ENCODE measurements around the gene ELMO1. TPM values are rescaled to one million over a fixed set of nuclear protein-coding genes. Genes with fewer than 3 reads are reported as not detected.

Gene ELMO1
- total RNA-seq, 1 donor from 2014 or later, result 29.4 TPM

DNA sequence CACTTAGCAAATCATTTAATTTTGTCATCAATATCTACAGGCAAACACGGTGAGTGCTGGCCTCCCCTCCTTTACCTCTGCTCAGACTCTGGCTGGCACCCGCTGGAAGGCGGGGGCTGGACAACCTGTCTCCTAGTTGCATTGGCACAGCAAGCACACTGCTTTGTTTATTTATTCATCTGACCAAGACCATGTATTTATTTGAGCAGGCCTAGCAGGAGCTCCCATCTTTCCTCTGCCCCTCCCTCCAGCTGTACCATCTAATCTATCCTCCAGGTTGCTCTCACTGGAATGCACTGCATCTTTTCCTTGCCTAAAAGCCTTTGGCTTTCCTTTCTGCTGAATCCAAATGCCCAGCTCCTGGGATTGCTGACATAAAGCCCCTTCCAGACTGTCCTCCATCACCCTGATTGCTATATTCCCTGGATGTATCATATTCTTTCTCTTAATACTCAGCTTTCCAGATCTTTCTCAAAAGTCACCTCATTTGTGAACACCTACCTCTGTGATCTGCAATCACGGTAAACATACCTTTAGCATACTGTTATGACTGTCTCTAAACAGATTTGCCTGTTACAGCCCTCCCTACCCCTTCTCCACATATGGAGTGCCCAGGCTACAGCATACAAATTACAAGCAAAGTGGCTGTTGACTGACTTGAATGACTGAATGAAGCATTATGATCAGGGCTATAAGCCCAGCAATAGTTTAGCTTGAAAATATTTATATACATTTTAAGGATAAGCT, 9.6 kb downstream of the ELMO1 start:
- Mint-ChIP-seq H3K27ac (no peak overlapping the region), H3K27me3 (peaks cover 12% of the 10 kb centered on the region), H3K4me3 (no peak overlapping the region), H3K36me3 (no peaks in the 10 kb centered on the region), H3K4me1 (ENCODE audit: unreplicated experiment) (peaks cover 22% of the 10 kb centered on the region), H3K9me3 (no peaks in the 10 kb centered on the region)
- DNase-seq (ENCODE audit: extremely low spot score, unreplicated experiment), result no peak
- TF ChIP-seq, protein P1, sequence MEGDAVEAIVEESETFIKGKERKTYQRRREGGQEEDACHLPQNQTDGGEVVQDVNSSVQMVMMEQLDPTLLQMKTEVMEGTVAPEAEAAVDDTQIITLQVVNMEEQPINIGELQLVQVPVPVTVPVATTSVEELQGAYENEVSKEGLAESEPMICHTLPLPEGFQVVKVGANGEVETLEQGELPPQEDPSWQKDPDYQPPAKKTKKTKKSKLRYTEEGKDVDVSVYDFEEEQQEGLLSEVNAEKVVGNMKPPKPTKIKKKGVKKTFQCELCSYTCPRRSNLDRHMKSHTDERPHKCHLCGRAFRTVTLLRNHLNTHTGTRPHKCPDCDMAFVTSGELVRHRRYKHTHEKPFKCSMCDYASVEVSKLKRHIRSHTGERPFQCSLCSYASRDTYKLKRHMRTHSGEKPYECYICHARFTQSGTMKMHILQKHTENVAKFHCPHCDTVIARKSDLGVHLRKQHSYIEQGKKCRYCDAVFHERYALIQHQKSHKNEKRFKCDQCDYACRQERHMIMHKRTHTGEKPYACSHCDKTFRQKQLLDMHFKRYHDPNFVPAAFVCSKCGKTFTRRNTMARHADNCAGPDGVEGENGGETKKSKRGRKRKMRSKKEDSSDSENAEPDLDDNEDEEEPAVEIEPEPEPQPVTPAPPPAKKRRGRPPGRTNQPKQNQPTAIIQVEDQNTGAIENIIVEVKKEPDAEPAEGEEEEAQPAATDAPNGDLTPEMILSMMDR (conservative IDR thresholded peaks at IDR 0.05), result no peak

DNA sequence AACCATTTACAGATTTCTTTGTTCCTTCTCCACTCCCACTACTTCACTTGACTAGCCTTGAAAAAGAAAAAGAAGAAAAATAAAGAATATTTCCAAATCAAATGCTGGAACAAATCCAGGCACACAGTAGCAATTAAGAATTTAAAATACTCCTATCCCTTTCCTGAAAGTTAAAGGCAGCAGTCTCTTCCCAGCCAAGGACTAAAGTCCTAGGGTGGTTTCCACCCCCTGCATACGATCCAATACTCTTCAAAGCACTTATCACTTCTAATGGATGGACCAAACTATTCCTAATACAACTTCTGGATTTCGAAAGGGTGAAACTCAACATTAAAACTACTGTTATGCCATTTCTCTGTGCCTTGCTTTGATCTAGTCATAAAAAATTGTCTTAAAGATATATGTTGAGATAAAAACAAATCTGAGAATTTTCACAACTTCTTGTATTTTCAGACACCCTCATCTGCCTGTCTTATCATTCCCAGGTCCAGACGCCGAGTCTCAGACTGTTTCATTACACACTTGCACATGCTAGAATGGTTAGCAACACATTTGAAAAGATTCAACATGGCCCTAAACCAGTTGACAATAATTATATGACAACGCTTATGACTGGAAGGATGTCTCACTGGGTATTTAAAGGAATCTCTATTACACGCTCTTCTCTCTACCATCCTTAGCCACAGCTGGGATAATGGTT, 13.4 kb downstream of the ELMO1 start:
- no peak overlapping the region for H3K4me3 Mint-ChIP-seq
- peaks cover 3% of the 10 kb centered on the region for H3K27me3 Mint-ChIP-seq
- H3K9me3 Mint-ChIP-seq, result no peaks in the 10 kb centered on the region
- H3K27ac Mint-ChIP-seq, result no peak overlapping the region
- H3K4me1 Mint-ChIP-seq (ENCODE audit: unreplicated experiment), result peaks cover 11% of the 10 kb centered on the region
- TF ChIP-seq, protein P1 (conservative IDR thresholded peaks at IDR 0.05), result no peak
- no peaks in the 10 kb centered on the region for H3K36me3 Mint-ChIP-seq
- DNase-seq (ENCODE audit: extremely low spot score, unreplicated experiment), result no peak

DNA sequence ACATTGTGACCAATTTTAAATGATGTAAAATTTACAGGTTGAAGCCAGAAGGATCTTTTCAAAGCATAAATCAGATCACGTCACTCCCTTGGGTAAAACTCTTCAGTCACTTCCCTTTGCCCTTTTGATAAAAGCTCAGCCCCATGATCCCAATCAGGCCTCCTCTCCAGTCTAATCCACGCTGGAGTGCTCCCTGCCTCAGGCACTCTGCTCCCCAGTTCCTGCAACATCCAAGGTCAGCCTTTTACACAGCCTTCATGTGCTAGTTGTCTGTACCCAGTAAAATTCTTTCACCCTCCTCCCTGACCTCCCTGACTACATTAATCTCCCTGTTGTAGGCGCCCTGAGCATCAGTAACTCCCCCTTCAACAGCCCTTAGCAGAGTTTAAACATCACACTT, 14.1 kb downstream of the ELMO1 start:
- Mint-ChIP-seq H3K27me3 (peaks cover 3% of the 10 kb centered on the region), H3K4me3 (no peak overlapping the region), H3K27ac (no peak overlapping the region), H3K9me3 (no peaks in the 10 kb centered on the region), H3K36me3 (no peaks in the 10 kb centered on the region), H3K4me1 (ENCODE audit: unreplicated experiment) (peaks cover 11% of the 10 kb centered on the region)
- DNase-seq (ENCODE audit: extremely low spot score, unreplicated experiment), result no peak
- TF ChIP-seq, protein P1 (conservative IDR thresholded peaks at IDR 0.05), result no peak

DNA sequence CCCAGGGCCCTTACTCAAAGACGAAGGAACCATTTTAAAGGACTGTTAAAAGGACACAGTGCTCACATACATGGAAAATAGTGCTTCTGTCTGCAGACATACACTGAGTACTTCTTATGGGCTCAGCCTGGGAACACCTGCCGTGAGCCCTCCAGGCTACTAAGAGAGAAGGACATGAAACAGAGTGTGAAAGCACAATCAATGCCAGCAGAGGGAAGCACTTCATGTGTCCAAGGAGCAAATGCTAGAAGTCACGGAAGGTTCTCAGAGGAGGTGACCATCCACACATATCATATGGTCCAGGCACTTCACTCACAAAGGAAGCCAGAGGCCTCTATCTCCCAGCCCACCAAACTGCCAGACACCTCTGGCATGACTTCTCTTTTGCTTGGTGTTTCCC, 15.5 kb downstream of the ELMO1 start:
- TF ChIP-seq, protein P1 (conservative IDR thresholded peaks at IDR 0.05), result no peak
- H3K4me3 Mint-ChIP-seq, result no peak overlapping the region
- H3K4me1 Mint-ChIP-seq (ENCODE audit: unreplicated experiment), result peaks cover 11% of the 10 kb centered on the region
- peaks cover 3% of the 10 kb centered on the region for H3K27me3 Mint-ChIP-seq
- no peak for DNase-seq (ENCODE audit: extremely low spot score, unreplicated experiment)
- H3K9me3 Mint-ChIP-seq, result no peaks in the 10 kb centered on the region
- H3K27ac Mint-ChIP-seq, result no peak overlapping the region
- H3K36me3 Mint-ChIP-seq, result no peaks in the 10 kb centered on the region

DNA sequence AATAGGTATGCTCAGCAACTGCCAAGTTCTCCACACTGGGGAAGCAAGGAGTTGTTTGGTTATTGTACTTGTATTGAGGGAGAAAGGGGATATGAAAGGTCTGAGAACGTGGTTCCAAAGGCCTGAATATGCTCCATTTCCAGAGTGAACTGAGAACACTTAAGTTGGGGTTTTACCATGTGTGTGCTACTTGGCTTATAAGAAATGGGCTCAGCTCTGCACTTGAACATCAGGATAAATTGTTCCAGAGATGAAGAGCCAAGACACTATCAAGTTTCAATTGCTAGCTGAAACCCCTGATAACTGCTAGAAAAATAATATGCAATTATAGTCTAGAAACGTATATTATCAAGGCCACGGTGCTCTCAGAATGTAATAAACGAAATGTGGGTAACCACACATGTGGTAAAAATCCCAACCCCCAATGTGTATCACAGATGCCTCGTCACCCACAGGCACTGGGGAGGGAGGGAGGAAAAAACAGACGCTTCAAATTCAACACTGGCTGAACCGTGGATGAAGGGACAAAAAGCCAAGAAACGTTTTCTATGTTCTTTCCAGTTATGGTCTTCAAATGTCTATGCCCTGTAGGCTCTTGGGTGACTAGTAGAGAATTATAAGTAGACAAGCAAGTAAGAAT, 16.3 kb downstream of the ELMO1 start:
- Mint-ChIP-seq H3K9me3 (no peaks in the 10 kb centered on the region), H3K27me3 (peaks cover 3% of the 10 kb centered on the region), H3K36me3 (no peaks in the 10 kb centered on the region), H3K4me3 (no peak overlapping the region), H3K4me1 (ENCODE audit: unreplicated experiment) (peaks cover 11% of the 10 kb centered on the region), H3K27ac (no peak overlapping the region)
- DNase-seq (ENCODE audit: extremely low spot score, unreplicated experiment), result no peak
- TF ChIP-seq, protein P1 (conservative IDR thresholded peaks at IDR 0.05), result no peak

Measured in type B pancreatic cell (in vitro differentiated cells).